T-helper 2 cell treated with Interferon-gamma antibody and Interleukin-4, amounts not matched to agents 5 μg/mL and 100 μg/mL, for 36 hours (primary cell): ENCODE data around the gene TNFRSF13B.

Experiments
- DNase-seq: peaks from one replicate; pipeline ENCODE4 v3.0.0; 2021; ENCODE audit warnings: low spot score
- H3K27ac Mint-ChIP-seq: one replicate; pipeline ENCODE4 v1.8.0; 2021; ENCODE audit warnings: mild to moderate bottlenecking, mixed read lengths
- H3K27me3 Mint-ChIP-seq: one replicate; pipeline ENCODE4 v1.8.0; 2021; ENCODE audit warnings: low read depth, mixed read lengths
- H3K36me3 Mint-ChIP-seq: one replicate; pipeline ENCODE4 v1.8.0; 2021; ENCODE audit warnings: low read depth, mixed read lengths
- H3K4me1 Mint-ChIP-seq: one replicate; pipeline ENCODE4 v1.8.0; 2021; ENCODE audit warnings: low read depth, mixed read lengths
- H3K4me3 Mint-ChIP-seq: one replicate; pipeline ENCODE4 v1.8.0; 2022; ENCODE audit warnings: mild to moderate bottlenecking, moderate library complexity, mixed read lengths
- H3K9me3 Mint-ChIP-seq: one replicate; pipeline ENCODE4 v1.8.0; 2021; ENCODE audit warnings: mixed read lengths

TNFRSF13B gene

GRCh38 chr17:16945136-16945482, 26.8 kb downstream of the TNFRSF13B start:
- Mint-ChIP-seq H3K4me3 (no peak overlapping the region), H3K36me3 (peaks cover 2% of the 10 kb centered on the region), H3K27ac (no peak overlapping the region), H3K4me1 (no peaks in the 10 kb centered on the region), H3K9me3 (peaks cover 11% of the 10 kb centered on the region), H3K27me3 (peaks cover 2% of the 10 kb centered on the region)
- DNase-seq: no peak

DNA sequence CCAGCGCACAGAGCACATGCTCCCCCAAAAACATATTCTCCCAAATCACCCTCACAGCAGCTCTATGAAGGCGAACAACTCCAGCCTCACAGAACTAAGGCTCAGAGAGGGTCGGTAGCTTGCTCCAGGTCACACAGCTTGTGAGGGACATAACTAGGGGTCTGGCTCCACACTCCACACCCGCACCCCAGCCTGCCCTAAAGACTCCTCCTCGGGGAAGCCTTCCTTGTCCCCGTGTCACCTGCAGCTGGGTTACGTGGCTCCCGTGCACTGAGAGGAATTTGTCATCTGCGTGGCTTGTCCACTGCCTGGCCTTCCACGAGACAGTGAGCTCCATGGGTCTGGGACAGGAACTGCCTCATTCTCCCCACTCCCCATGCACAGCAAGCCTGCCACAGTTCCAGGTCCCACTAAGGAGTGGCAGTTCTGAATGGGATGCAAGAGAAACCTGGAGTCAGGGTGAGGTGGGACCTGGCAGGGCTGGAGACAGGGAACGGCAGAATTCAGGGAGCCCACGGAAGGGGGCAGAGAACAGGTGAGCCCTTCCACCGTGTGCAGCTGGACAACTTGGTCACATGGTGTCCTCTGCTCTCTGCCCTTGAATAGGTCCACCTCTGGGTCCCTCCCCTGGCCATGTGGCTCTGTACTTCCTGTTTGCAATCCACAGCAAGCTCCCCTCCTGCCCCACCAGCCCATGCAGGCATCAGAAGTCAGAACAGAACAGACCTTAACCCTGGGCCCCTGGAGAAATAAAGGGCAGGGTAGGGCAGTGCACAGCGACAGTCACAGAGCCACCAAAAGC, 27.4 kb downstream of the TNFRSF13B start:
- H3K36me3 Mint-ChIP-seq: peaks cover 2% of the 10 kb centered on the region

GRCh38 chr17:16943541-16944333, 28.2 kb downstream of the TNFRSF13B start:
- Mint-ChIP-seq H3K27ac (no peak overlapping the region), H3K27me3 (peaks cover 2% of the 10 kb centered on the region), H3K36me3 (no peaks in the 10 kb centered on the region), H3K4me3 (no peak overlapping the region), H3K9me3 (peaks cover 4% of the 10 kb centered on the region), H3K4me1 (no peaks in the 10 kb centered on the region)
- DNase-seq: no peak

More for the DNA sequence above, 27.4 kb downstream of the TNFRSF13B start:
- H3K4me3 Mint-ChIP-seq: no peak overlapping the region
- no peak for DNase-seq
- H3K4me1 Mint-ChIP-seq: no peaks in the 10 kb centered on the region
- no peak overlapping the region for H3K27ac Mint-ChIP-seq
- peaks cover 2% of the 10 kb centered on the region for H3K27me3 Mint-ChIP-seq
- peaks cover 11% of the 10 kb centered on the region for H3K9me3 Mint-ChIP-seq

GRCh38 chr17:16943032-16943352, 28.9 kb downstream of the TNFRSF13B start:
- H3K27ac Mint-ChIP-seq: no peak overlapping the region
- peaks cover 7% of the 10 kb centered on the region for H3K27me3 Mint-ChIP-seq
- H3K36me3 Mint-ChIP-seq: no peaks in the 10 kb centered on the region
- no peak for DNase-seq
- H3K4me1 Mint-ChIP-seq: no peaks in the 10 kb centered on the region
- no peaks in the 10 kb centered on the region for H3K9me3 Mint-ChIP-seq
- H3K4me3 Mint-ChIP-seq: no peak overlapping the region

DNA sequence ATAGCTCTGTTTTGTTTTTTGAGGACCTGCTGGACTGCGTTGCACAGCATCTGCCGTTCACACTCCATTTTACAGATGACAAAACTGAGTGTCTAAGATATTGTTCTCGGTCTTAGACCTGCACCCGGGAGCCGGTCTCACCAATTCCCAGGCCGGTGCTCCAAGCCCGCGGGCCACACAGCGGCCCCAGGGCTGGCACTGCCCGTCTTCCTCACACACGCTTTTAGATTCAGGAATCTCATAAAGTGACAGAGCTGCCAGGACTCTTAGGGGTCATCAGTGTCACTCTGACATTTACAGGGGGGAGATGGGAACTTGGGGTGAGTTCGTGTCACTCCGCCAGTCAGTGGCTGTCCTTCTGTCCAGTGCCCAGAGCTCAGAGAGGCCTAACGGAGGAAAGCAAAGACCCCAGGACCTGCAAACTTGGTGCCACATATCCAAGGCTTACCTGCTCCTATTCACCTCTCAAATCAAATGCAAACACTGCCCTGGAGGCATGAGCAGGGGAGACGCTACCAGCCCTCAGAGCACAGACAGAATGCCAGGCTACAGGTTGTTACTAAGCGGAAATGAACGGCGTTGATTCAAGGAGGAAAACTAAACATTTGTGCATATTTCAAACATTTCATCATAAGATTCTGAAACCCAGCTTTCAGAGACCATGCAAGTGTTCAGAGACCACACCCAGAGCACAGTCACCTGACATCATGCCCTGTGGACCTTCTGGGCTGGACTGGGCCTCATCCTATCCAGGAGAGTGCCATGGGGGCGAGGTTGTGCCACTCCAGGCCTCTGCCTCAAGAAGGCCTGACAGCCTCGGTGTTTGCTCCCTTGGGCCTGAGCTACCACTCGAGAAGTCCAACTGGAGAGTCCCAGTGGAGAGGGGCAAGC, 29.5 kb downstream of the TNFRSF13B start:
- no peak overlapping the region for H3K27ac Mint-ChIP-seq
- no peaks in the 10 kb centered on the region for H3K4me1 Mint-ChIP-seq
- no peak for DNase-seq
- H3K4me3 Mint-ChIP-seq: no peak overlapping the region
- peaks cover 7% of the 10 kb centered on the region for H3K27me3 Mint-ChIP-seq
- no peaks in the 10 kb centered on the region for H3K9me3 Mint-ChIP-seq
- H3K36me3 Mint-ChIP-seq: no peaks in the 10 kb centered on the region

DNA sequence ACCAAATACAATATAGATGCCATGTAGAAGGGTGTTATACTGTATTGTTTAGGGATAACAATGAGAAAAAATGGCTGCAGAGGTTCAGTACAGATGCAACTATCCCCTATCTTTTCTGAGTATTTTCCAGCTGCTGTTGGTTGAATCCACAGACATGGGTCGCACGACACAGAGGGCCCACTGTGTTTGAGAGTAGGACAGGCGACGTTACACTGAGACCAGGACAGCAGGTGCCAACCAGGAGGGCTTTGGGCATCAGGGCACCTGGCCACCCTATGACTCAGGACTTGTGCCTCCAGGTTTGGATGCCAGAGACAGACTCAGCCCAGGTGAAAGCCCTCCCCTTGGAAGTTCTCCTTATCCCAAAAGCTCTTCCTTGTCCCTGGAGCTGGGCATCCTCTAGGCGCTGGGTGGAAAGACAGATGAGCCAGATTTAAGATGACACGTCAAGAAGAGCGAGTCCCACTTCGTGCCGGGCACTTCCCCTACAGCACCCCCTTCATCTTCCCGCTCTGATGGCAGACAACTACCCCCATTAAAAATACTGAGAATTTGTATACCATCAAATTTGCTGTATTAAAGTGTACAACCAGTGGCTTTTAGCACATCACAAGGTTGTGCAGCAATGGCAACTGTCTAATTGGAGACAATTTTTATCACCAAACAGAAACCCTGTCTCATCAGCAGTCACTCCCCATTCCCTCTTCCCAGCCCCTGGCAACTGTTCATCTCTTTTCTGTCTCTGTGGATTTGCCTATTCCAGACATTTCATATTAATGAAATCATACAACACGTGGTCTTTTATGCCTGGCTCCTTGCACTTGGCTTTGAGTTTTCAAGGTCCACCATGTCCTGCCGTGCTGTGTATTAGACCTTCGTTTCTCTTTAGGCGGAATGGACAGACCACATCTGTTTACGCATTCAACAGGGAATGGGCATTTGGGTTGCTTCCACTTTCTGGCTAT, 30.6 kb downstream of the TNFRSF13B start:
- H3K4me3 Mint-ChIP-seq: no peak overlapping the region
- H3K27ac Mint-ChIP-seq: no peak overlapping the region
- peaks cover 5% of the 10 kb centered on the region for H3K27me3 Mint-ChIP-seq
- H3K9me3 Mint-ChIP-seq: no peaks in the 10 kb centered on the region
- no peaks in the 10 kb centered on the region for H3K36me3 Mint-ChIP-seq
- DNase-seq: no peak
- no peaks in the 10 kb centered on the region for H3K4me1 Mint-ChIP-seq

DNA sequence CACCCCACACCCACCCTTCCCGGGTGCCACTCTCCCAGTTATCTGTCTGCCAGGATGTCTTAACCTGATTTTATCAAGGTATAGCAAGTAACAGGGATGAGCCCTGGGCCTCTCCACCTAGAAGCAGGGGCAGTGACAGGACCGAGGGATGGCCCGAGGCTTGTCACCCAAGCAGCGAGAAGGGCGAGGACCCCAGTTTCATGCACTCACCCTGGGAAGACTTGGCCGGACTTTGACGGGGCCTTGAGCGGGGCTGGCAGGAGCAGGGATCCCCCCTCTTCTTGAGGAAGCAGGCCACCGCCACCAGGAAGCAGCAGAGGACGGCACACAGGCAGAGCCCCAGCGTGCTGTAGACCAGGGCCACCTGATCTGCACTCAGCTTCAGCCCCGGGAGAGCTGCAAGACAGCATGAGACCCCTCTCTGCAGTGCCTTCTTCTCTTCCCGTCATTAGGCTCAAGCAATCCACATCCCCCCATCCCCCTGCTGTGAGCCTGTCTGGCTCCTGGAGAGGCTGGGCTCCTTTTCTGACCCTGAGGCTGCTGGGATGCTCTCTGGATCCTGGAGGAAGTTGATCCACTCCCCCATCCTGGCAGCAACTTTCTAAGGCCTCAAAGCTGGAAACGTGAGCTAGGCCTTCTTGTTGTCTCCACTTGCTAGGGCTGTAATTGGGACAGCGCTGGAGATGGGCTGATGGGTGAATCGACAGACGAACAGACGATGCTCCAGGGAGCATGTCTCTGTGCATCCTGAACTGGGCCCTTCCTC, 31.6 kb downstream of the TNFRSF13B start:
- Mint-ChIP-seq H3K9me3 (no peaks in the 10 kb centered on the region), H3K27ac (no peak overlapping the region), H3K4me1 (no peaks in the 10 kb centered on the region), H3K36me3 (no peaks in the 10 kb centered on the region), H3K4me3 (no peak overlapping the region), H3K27me3 (peaks cover 5% of the 10 kb centered on the region)
- DNase-seq: no peak

DNA sequence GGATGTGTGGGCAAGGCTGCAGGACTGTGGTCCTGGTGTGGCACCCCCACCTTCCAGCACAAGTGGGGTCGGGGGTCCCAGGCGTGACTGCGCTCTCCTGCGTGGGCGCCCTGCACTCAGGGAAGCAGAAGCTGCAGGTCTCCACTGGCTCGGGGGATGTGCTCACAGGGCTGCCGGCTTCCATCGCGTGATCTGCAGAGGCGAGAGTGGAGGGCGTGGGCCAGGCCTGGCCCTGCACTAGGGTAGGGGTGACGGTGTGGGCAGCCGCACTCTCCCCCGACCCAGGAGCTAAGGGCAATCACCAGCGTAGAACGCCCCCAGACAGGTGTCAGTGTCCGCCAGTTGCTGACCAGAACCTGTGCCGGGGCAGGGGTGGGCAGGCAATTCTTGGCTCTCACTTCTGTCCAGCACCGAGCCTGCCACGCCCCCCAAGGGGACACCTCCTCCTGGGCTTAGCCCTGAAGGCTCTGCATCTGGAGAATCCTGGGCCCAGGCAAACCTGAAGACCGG, 32.3 kb downstream of the TNFRSF13B start:
- Mint-ChIP-seq H3K27ac (no peak overlapping the region), H3K27me3 (peaks cover 5% of the 10 kb centered on the region), H3K9me3 (no peaks in the 10 kb centered on the region), H3K4me1 (no peaks in the 10 kb centered on the region), H3K36me3 (no peaks in the 10 kb centered on the region), H3K4me3 (no peak overlapping the region)
- DNase-seq: no peak

DNA sequence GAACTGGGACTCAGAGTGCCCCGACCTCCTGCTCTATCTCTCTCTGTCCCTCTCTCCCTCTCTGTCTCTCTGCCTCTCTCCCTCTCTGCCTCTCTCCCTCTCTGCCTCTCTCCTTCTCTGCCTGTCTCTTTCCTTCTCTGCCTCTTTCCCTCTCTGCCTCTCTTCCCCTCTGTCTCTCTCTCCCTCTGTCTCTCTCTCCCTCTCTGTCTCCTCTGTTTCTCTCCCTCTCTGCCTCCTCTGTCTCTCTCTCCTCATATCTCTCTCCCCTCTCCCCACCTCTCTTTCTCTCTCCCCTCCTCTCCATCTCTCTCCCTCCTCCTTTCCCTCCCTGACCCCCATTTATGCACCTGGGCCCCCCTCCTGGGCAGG, 32.7 kb downstream of the TNFRSF13B start:
- H3K9me3 Mint-ChIP-seq: no peaks in the 10 kb centered on the region
- no peak overlapping the region for H3K4me3 Mint-ChIP-seq
- H3K4me1 Mint-ChIP-seq: no peaks in the 10 kb centered on the region
- no peaks in the 10 kb centered on the region for H3K36me3 Mint-ChIP-seq
- DNase-seq: no peak
- H3K27me3 Mint-ChIP-seq: peaks cover 5% of the 10 kb centered on the region
- no peak overlapping the region for H3K27ac Mint-ChIP-seq

DNA sequence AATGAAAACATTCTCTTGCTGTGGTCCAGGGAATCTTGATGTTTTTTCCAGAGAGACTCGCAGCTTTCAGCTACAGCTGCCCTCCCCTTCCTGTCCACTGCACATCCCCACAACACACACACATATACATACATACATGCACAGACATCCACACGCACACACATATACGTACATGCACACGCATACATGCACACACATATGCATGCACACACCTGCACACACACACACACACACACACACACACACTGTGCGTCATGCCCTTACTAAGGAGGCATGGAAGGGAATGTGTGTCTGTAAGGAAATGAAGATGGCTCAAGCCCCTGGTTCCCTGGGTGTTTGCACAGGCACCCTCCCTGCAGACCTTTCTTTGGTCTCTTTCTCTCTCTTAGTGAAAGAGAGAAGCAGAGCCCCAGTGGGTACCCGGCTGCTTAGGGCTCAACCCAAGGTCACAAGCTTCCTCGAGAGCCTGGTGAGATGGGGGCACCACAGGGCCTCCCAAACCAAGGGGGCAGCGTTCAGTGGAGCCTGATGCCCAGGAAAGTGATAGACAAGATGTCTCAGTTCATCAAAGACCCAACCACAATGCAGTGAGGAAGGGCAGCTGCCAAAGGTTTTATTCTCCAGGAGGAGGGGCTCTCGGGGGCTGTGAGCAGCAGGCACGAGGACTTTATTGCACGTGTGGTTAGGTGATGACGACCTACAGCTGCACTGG, 33.3 kb downstream of the TNFRSF13B start:
- DNase-seq: no peak
- no peaks in the 10 kb centered on the region for H3K4me1 Mint-ChIP-seq
- H3K27me3 Mint-ChIP-seq: peaks cover 5% of the 10 kb centered on the region
- H3K4me3 Mint-ChIP-seq: no peak overlapping the region
- H3K27ac Mint-ChIP-seq: no peak overlapping the region
- no peaks in the 10 kb centered on the region for H3K36me3 Mint-ChIP-seq
- no peaks in the 10 kb centered on the region for H3K9me3 Mint-ChIP-seq

DNA sequence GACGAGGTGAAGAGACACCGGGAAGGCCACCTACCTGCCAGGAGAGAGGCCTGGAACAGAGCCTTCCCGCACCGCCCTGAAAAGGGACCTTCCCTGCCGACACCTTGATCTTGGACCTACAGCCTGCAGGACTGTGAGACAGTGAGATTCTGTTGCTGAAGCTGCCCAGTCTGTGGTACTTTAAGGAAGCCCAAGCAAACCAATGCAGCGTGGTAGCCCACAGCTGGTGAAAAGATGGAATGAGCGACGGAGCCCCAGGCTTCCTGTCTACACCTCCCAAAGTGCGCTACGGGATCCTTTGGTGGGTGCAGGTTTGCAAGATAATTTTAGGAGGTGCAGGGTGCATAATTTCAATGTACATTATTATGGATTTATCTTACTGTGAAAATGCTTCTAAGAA, 33.9 kb downstream of the TNFRSF13B start:
- no peaks in the 10 kb centered on the region for H3K4me1 Mint-ChIP-seq
- peaks cover 5% of the 10 kb centered on the region for H3K27me3 Mint-ChIP-seq
- no peak overlapping the region for H3K4me3 Mint-ChIP-seq
- H3K9me3 Mint-ChIP-seq: no peaks in the 10 kb centered on the region
- H3K36me3 Mint-ChIP-seq: no peaks in the 10 kb centered on the region
- DNase-seq: no peak
- no peak overlapping the region for H3K27ac Mint-ChIP-seq

GRCh38 chr17:16937431-16937830, 34.5 kb downstream of the TNFRSF13B start:
- peaks cover 5% of the 10 kb centered on the region for H3K27me3 Mint-ChIP-seq
- H3K27ac Mint-ChIP-seq: no peak overlapping the region
- no peak for DNase-seq
- no peaks in the 10 kb centered on the region for H3K4me1 Mint-ChIP-seq
- H3K4me3 Mint-ChIP-seq: no peak overlapping the region
- H3K36me3 Mint-ChIP-seq: no peaks in the 10 kb centered on the region
- H3K9me3 Mint-ChIP-seq: no peaks in the 10 kb centered on the region
